A549 (cell line): ENCODE results near the gene CLTRN. TPM values are rescaled to one million over a fixed set of nuclear protein-coding genes. Genes with fewer than 3 reads are reported as not detected.

Source experiments
- ATAC-seq, 2 experiments: fragments of 200-7000 bp in 1 of 2; fragments of >200 bp in 1 of 2; cut with Nextera tagmentation in 1 of 2; cut with Tn5 transposase in 1 of 2; 3 replicates each; pipeline versions ENCODE4 v1.8.0 to v1.9.1; 2018 to 2020; ENCODE audit warnings: mild to moderate bottlenecking in 1 of 2, moderate library complexity in 1 of 2
- CTCF ChIA-PET: fragments of 300-600 bp; sonication (Branson Sonifier 250); formaldehyde crosslinking; extraction: SDS; loops from one replicate; lab custom pipeline; 2021; ENCODE audit warnings: antibody characterized with exemption, inconsistent platforms; lab: Yijun Ruan, JAX
- POLR2A ChIA-PET: fragments of 350-600 bp; formaldehyde crosslinking; extraction: SDS; loops from one replicate; lab custom pipeline; 2021; ENCODE audit warnings: antibody characterized with exemption, inconsistent platforms; lab: Yijun Ruan, JAX
- DNase-seq, 2 experiments: peaks; one replicate each; pipeline versions ENCODE4 v3.0.0 to v3.0.0-alpha.2; 2011 to 2016; ENCODE audit warnings: low read depth in 1 of 2, low spot score in 1 of 2
- FAIRE-seq: peaks from 2 replicates; lab custom pipeline; 2011; peaks lifted over from hg19 to GRCh38; lab: Jason Lieb, UNC
- H3K27ac ChIP-seq, 2 experiments: fragments of >200 bp; sonication (Bioruptor Twin); formaldehyde crosslinking; 3 replicates each; pipeline ENCODE4 v1.5.1; 2016 to 2017
- H3K4me1 ChIP-seq: fragments of >200 bp; sonication (Bioruptor Twin); formaldehyde crosslinking; 3 replicates; pipeline ENCODE4 v1.6.1; 2016
- H3K4me2 ChIP-seq: fragments of >200 bp; sonication (Bioruptor Twin); formaldehyde crosslinking; 3 replicates; pipeline ENCODE4 v1.6.1; 2016
- H3K4me3 ChIP-seq: fragments of >200 bp; sonication (Bioruptor Twin); formaldehyde crosslinking; 3 replicates; pipeline ENCODE4 v1.5.1; 2016
- H3K9me3 ChIP-seq: fragments of >200 bp; sonication (Bioruptor Twin); formaldehyde crosslinking; 3 replicates; pipeline ENCODE4 v1.6.1; 2016
- ATOH8 ChIP-seq: fragments of 250-450 bp; sonication (Bioruptor Pico); IDR thresholded peaks from 2 replicates; pipeline ENCODE4 v1.5.0; 2020; ENCODE audit warnings: low read depth, mild to moderate bottlenecking, moderate library complexity
- BCL3 ChIP-seq: fragments of >200 bp; sonication (Bioruptor Twin); formaldehyde crosslinking; IDR thresholded peaks from 3 replicates; pipeline ENCODE4 v1.6.1; 2016
- BHLHE40 ChIP-seq: IDR thresholded peaks from 2 replicates; pipeline ENCODE4 v1.6.1; 2012; ENCODE audit warnings: low read depth, low read length, inconsistent platforms
- CBX2 ChIP-seq: fragments of 200-600 bp; sonication (generic); IDR thresholded peaks from 2 replicates; pipeline ENCODE4 v1.6.1; 2016; ENCODE audit warnings: low read depth, mild to moderate bottlenecking, borderline replicate concordance
- CBX8 ChIP-seq: fragments of 200-600 bp; sonication (generic); IDR thresholded peaks from 2 replicates; pipeline ENCODE4 v1.6.1; 2016
- CEBPB ChIP-seq, 2 experiments: fragments of >200 bp in 1 of 2; sonication (Bioruptor Twin) in 1 of 2; formaldehyde crosslinking in 1 of 2; IDR thresholded peaks; 2 replicates each; pipeline ENCODE4 v1.6.1; 2012 to 2016
- CHD4 ChIP-seq: fragments of 200-600 bp; sonication (generic); IDR thresholded peaks from 2 replicates; pipeline ENCODE4 v1.6.1; 2016; ENCODE audit warnings: antibody characterized with exemption, mild to moderate bottlenecking, borderline replicate concordance
- ESRRA ChIP-seq: fragments of 150-350 bp; IDR thresholded peaks from 2 replicates; pipeline ENCODE4 v1.6.1; 2014; ENCODE audit warnings: mild to moderate bottlenecking, low read length, borderline replicate concordance
- HDAC2 ChIP-seq: fragments of 200-600 bp; sonication (generic); IDR thresholded peaks from 2 replicates; pipeline ENCODE4 v1.6.1; 2016
- HOXA7 ChIP-seq: fragments of 250-450 bp; sonication (Bioruptor Pico); IDR thresholded peaks from 2 replicates; pipeline ENCODE4 v1.5.0; 2020; ENCODE audit warnings: mild to moderate bottlenecking, moderate library complexity
- HOXB13 ChIP-seq: fragments of 250-450 bp; sonication (Bioruptor Pico); IDR thresholded peaks from 2 replicates; pipeline ENCODE4 v1.5.0; 2020; ENCODE audit warnings: low read depth, mild to moderate bottlenecking, moderate library complexity
- JUNB ChIP-seq: fragments of >200 bp; sonication (Bioruptor Twin); formaldehyde crosslinking; IDR thresholded peaks from 2 replicates; pipeline ENCODE4 v1.6.1; 2016
- KDM1A ChIP-seq: fragments of 200-600 bp; sonication (generic); IDR thresholded peaks from 2 replicates; pipeline ENCODE4 v1.6.1; 2016; ENCODE audit warnings: low read depth, mild to moderate bottlenecking
- KDM5A ChIP-seq: fragments of 200-600 bp; sonication (generic); IDR thresholded peaks from 2 replicates; pipeline ENCODE4 v1.6.1; 2016; ENCODE audit warnings: antibody characterized with exemption, mild to moderate bottlenecking
- MAFK ChIP-seq: fragments of 450-650 bp; IDR thresholded peaks from 2 replicates; pipeline ENCODE4 v1.6.1; 2014; ENCODE audit not compliant: partially characterized antibody
- MAX ChIP-seq: IDR thresholded peaks from 2 replicates; pipeline ENCODE4 v1.6.1; 2012
- POLR2A ChIP-seq: IDR thresholded peaks from 2 replicates; pipeline ENCODE4 v1.6.1; 2012; ENCODE audit warnings: mild to moderate bottlenecking, low read length
- RAD21 ChIP-seq, 2 experiments: fragments of >200 bp in 1 of 2; sonication (Bioruptor Twin) in 1 of 2; formaldehyde crosslinking in 1 of 2; IDR thresholded peaks in 1 of 2; conservative IDR thresholded peaks in 1 of 2; 2 replicates in 1 of 2; 3 replicates in 1 of 2; pipeline ENCODE4 v1.6.1; 2012 to 2018; ENCODE audit warnings: inconsistent platforms in 1 of 2
- RARB ChIP-seq: fragments of 250-450 bp; sonication (Bioruptor Pico); IDR thresholded peaks from 2 replicates; pipeline ENCODE4 v1.8.0; 2021; ENCODE audit warnings: mild to moderate bottlenecking, moderate library complexity
- REST ChIP-seq: fragments of 200-600 bp; sonication (generic); IDR thresholded peaks from 2 replicates; pipeline ENCODE4 v1.6.1; 2016; ENCODE audit warnings: antibody characterized with exemption, mild to moderate bottlenecking, moderate library complexity
- RNF2 ChIP-seq: fragments of 200-600 bp; sonication (generic); IDR thresholded peaks from 2 replicates; pipeline ENCODE4 v1.6.1; 2016; ENCODE audit warnings: low read depth, mild to moderate bottlenecking, antibody characterized with exemption, moderate library complexity, borderline replicate concordance
- SMC3 ChIP-seq: fragments of >200 bp; sonication (Bioruptor Twin); formaldehyde crosslinking; IDR thresholded peaks from 3 replicates; pipeline ENCODE4 v1.6.1; 2018; ENCODE audit warnings: inconsistent platforms
- SREBF2 ChIP-seq: fragments of 450-650 bp; IDR thresholded peaks from 2 replicates; pipeline ENCODE4 v1.6.1; 2014; ENCODE audit warnings: mild to moderate bottlenecking, moderate library complexity
- ZNF302 ChIP-seq: fragments of 250-450 bp; sonication (Bioruptor Pico); IDR thresholded peaks from 2 replicates; pipeline ENCODE4 v1.9.0; 2021; ENCODE audit warnings: inconsistent platforms, mild to moderate bottlenecking, moderate library complexity
- WGBS: methylation state at CpG from one replicate; pipeline ENCODE4 v1.1.6; 2017; ENCODE audit errors: missing lambda C conversion rate; 5-methylcytosine and 5-hydroxymethylcytosine counted together
- polyA plus RNA-seq, 4 experiments: library from polyadenylated mRNA; depleted of rRNA in 3 of 4; stranded (reverse); fragments of >200 nt; fragmentation: RNase III in 1 of 4; extraction: RNeasy Plus Mini Kit Qiagen cat#74134 plus additional on column Dnase treatment in 1 of 4; gene quantifications; 2 replicates in 3 of 4; 3 replicates in 1 of 4; pipeline ENCODE4 v1.2.3, GENCODE V29; 2011 to 2017

Gene CLTRN
- polyA plus RNA-seq, 2 of the 4 experiments (the other 2 are of a cell fraction): 0.46 to 2.5 TPM

- DNase-seq (no peak), FAIRE-seq (peak; percentile 59), ATAC-seq (no peak)
- CTCF ChIA-PET: no interaction called here
- Histone ChIP-seq H3K4me1 (no peaks in the 10 kb centered on the region), H3K27ac (no peak overlapping the region), H3K4me2 (no peak overlapping the region), H3K9me3 (no peaks in the 10 kb centered on the region), H3K4me3 (no peak overlapping the region)
- TF ChIP-seq ESRRA (no peak), REST (no peak), SREBF2 (no peak), MAX (no peak), HDAC2 (no peak), CBX2 (no peak), POLR2A (no peak), ATOH8 (no peak), RARB (CRISPR knock-in tag) (no peak), CHD4 (no peak), KDM1A (no peak), HOXA7 (CRISPR knock-in tag) (no peak), SMC3 (no peak), JUNB (no peak), BCL3 (no peak), CEBPB (IDR thresholded peaks at IDR 0.05) (no peak), BHLHE40 (no peak)
- 37% methylated on average over 3 of the region's 3 CpGs for WGBS
- POLR2A ChIA-PET: no interaction called here
These were observed 62.7 kb downstream of the CLTRN start for GRCh38 chrX:15601932-15602331.

GRCh38 chrX:15600745-15601144 is 63.9 kb downstream of the CLTRN start, which contains the start of gene ACE2:
Gene ACE2 (minus strand): TSS chrX:15600960. CDS start chrX:15600911, 49 bp downstream.
- TF ChIP-seq HDAC2 (no peak), KDM5A (no peak), RNF2 (no peak)
- CTCF ChIA-PET: no interaction called here
- FAIRE-seq: no peak
- ATAC-seq: no peak
- no peak within 1 kb of the TSS for H3K4me2 ChIP-seq
- WGBS: 60% methylated on average over 4 of the region's 4 CpGs
- H3K9me3 ChIP-seq: no peaks in the 10 kb centered on the region
- no peak within 1 kb of the TSS for H3K4me3 ChIP-seq
- no peak for DNase-seq
- H3K4me1 ChIP-seq: no peaks in the 10 kb centered on the region
- POLR2A ChIA-PET: no interaction called here
- H3K27ac ChIP-seq: no peak within 1 kb of the TSS

GRCh38 chrX:15600049-15600448 is 64.6 kb downstream of the CLTRN start:
- TF ChIP-seq CBX8 (no peak), KDM1A (no peak), ZNF302 (CRISPR knock-in tag) (no peak), HOXA7 (CRISPR knock-in tag) (no peak), POLR2A (no peak), MAFK (no peak), HOXB13 (no peak), RAD21 (conservative IDR thresholded peaks at IDR 0.05 in 1 of 2, IDR thresholded peaks at IDR 0.05 in 1 of 2) (no peak)
- POLR2A ChIA-PET: no interaction called here
- FAIRE-seq (peak; percentile 94), ATAC-seq (no peak), DNase-seq (no peak)
- no peak overlapping the region for H3K27ac ChIP-seq
- no peak overlapping the region for H3K4me2 ChIP-seq
- CTCF ChIA-PET: no interaction called here
- no peaks in the 10 kb centered on the region for H3K9me3 ChIP-seq
- H3K4me3 ChIP-seq: no peak overlapping the region
- no peaks in the 10 kb centered on the region for H3K4me1 ChIP-seq
